Body of pancreas (tissue), 4 donors: ENCODE results near the gene GALNT15.

Source experiments
- CTCF ChIP-seq, 7 experiments: fragments of 450-650 bp in 4 of 7; fragments of 200-600 bp in 3 of 7; sonication (generic) in 3 of 7; IDR thresholded peaks; one replicate each; pipeline ENCODE4 v1.5.1; 2016 to 2019; ENCODE audit warnings: antibody characterized with exemption in 7 of 7
- POLR2A ChIP-seq, 3 donors: fragments of 450-650 bp; IDR thresholded peaks; one replicate each; pipeline ENCODE4 v1.6.1; 2016; ENCODE audit warnings: antibody characterized with exemption in 3 of 3, mild to moderate bottlenecking in 2 of 3

- TF ChIP-seq POLR2A (IDR thresholded peaks at IDR 0.05) (no peak), CTCF (IDR thresholded peaks at IDR 0.05) (no peak)
Observed at GRCh38 chr3:16236030-16236639, 61.7 kb downstream of the GALNT15 start.
